Lower leg skin (tissue), 3 donors: ENCODE results near the gene AFG3L2.

ENCODE experiments used
- POLR2A ChIP-seq, 2 donors: fragments of 450-650 bp; IDR thresholded peaks; one replicate each; pipeline ENCODE4 v1.6.1; 2016 to 2017; ENCODE audit warnings: antibody characterized with exemption in 2 of 2, mild to moderate bottlenecking in 1 of 2, moderate library complexity in 1 of 2
- TF ChIP-seq, protein P1 (sequence below), 3 donors: fragments of 450-650 bp; IDR thresholded peaks; one replicate each; pipeline ENCODE4 v1.5.1; 2016; ENCODE audit warnings: antibody characterized with exemption in 3 of 3, mild to moderate bottlenecking in 3 of 3, moderate library complexity in 2 of 3

DNA sequence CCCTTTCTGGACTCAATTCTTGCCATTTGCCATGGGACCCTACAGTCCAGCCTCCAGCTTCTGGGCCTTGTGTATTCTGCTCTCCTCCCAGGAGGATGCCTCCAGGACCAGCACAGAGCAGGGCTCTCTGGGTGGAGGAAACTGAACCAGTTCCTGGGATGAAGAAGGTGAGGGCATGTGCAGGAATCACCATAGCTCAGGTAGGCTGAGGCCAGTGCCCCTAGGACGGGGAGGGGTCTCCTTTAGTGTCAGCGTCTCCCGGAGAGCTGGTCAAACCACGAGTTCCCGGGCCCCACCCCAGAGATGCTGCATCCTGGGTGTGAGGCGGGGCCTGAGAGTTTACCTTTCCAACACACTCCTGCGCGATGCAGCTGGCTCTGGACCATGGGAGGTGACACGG, 24.9 kb upstream of the AFG3L2 start:
- no peak for TF ChIP-seq POLR2A (IDR thresholded peaks at IDR 0.05)
- TF ChIP-seq, protein P1, sequence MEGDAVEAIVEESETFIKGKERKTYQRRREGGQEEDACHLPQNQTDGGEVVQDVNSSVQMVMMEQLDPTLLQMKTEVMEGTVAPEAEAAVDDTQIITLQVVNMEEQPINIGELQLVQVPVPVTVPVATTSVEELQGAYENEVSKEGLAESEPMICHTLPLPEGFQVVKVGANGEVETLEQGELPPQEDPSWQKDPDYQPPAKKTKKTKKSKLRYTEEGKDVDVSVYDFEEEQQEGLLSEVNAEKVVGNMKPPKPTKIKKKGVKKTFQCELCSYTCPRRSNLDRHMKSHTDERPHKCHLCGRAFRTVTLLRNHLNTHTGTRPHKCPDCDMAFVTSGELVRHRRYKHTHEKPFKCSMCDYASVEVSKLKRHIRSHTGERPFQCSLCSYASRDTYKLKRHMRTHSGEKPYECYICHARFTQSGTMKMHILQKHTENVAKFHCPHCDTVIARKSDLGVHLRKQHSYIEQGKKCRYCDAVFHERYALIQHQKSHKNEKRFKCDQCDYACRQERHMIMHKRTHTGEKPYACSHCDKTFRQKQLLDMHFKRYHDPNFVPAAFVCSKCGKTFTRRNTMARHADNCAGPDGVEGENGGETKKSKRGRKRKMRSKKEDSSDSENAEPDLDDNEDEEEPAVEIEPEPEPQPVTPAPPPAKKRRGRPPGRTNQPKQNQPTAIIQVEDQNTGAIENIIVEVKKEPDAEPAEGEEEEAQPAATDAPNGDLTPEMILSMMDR (IDR thresholded peaks at IDR 0.05), result no peak
